Astrocyte (in vitro differentiated cells and primary cell): ENCODE measurements around the gene PRKCE. TPM values are rescaled to one million over a fixed set of nuclear protein-coding genes. Genes with fewer than 3 reads are reported as not detected.

Experiments
- DNase-seq: peaks from one replicate; pipeline ENCODE4 v3.0.0-alpha.2; 2010; ENCODE audit warnings: low read depth
- FAIRE-seq: peaks from 2 replicates; lab custom pipeline; 2011; peaks lifted over from hg19 to GRCh38; lab: Jason Lieb, UNC
- H2AFZ ChIP-seq: 2 replicates; pipeline ENCODE4 v1.6.0; 2012; ENCODE audit warnings: low read depth, low read length, inconsistent platforms
- H3K27ac ChIP-seq: 2 replicates; pipeline ENCODE4 v1.5.1; 2011; ENCODE audit warnings: low read depth, low read length, inconsistent platforms
- H3K27me3 ChIP-seq: 2 replicates; pipeline ENCODE4 v1.6.0; 2011; ENCODE audit warnings: low read length, inconsistent platforms; ENCODE audit not compliant: insufficient read depth
- H3K36me3 ChIP-seq: 2 replicates; pipeline ENCODE4 v1.5.1; 2011; ENCODE audit warnings: low read length, inconsistent platforms; ENCODE audit not compliant: insufficient read depth
- H3K4me1 ChIP-seq: 2 replicates; pipeline ENCODE4 v1.5.1; 2011; ENCODE audit warnings: low read length, inconsistent platforms; ENCODE audit not compliant: insufficient read depth
- H3K4me2 ChIP-seq: 2 replicates; pipeline ENCODE4 v1.6.0; 2012; ENCODE audit warnings: low read length, inconsistent platforms
- H3K4me3 ChIP-seq: 2 replicates; pipeline ENCODE4 v1.5.1; 2011; ENCODE audit warnings: low read depth, mild to moderate bottlenecking, low read length, inconsistent platforms; ENCODE audit not compliant: insufficient read depth
- H3K79me2 ChIP-seq: 2 replicates; pipeline ENCODE4 v1.6.0; 2012; ENCODE audit warnings: mild to moderate bottlenecking, low read length, inconsistent platforms; ENCODE audit not compliant: insufficient read depth
- H3K9ac ChIP-seq: 2 replicates; pipeline ENCODE4 v1.6.0; 2012; ENCODE audit warnings: mild to moderate bottlenecking, low read length, inconsistent platforms
- H3K9me3 ChIP-seq: 2 replicates; pipeline ENCODE4 v1.5.1; 2012; ENCODE audit warnings: low read depth, mild to moderate bottlenecking, low read length, inconsistent platforms; ENCODE audit not compliant: insufficient read depth
- H4K20me1 ChIP-seq: 2 replicates; pipeline ENCODE4 v1.6.0; 2012; ENCODE audit warnings: low read length, inconsistent platforms; ENCODE audit not compliant: insufficient read depth
- H3K27ac Mint-ChIP-seq: one replicate; pipeline ENCODE4 v1.8.0; 2021; ENCODE audit warnings: mild to moderate bottlenecking, mixed read lengths; ENCODE audit not compliant: unreplicated experiment
- H3K27me3 Mint-ChIP-seq: one replicate; pipeline ENCODE4 v1.8.0; 2021; ENCODE audit warnings: low read depth, mixed read lengths; ENCODE audit not compliant: unreplicated experiment
- H3K36me3 Mint-ChIP-seq: one replicate; pipeline ENCODE4 v1.8.0; 2021; ENCODE audit warnings: low read depth, mixed read lengths; ENCODE audit not compliant: unreplicated experiment
- H3K4me1 Mint-ChIP-seq: one replicate; pipeline ENCODE4 v1.8.0; 2021; ENCODE audit warnings: low read depth, mixed read lengths; ENCODE audit not compliant: unreplicated experiment
- H3K4me3 Mint-ChIP-seq: one replicate; pipeline ENCODE4 v1.8.0; 2021; ENCODE audit warnings: mild to moderate bottlenecking, moderate library complexity, mixed read lengths; ENCODE audit not compliant: unreplicated experiment
- H3K9me3 Mint-ChIP-seq: one replicate; pipeline ENCODE4 v1.8.0; 2021; ENCODE audit warnings: mild to moderate bottlenecking, mixed read lengths; ENCODE audit not compliant: unreplicated experiment
- EZH2 ChIP-seq: IDR thresholded peaks from 2 replicates; pipeline ENCODE4 v1.6.1; 2012; ENCODE audit warnings: mild to moderate bottlenecking, low read length, inconsistent platforms; ENCODE audit not compliant: insufficient read depth
- total RNA-seq: library from RNA; stranded (reverse); gene quantifications from 2 replicates; pipeline ENCODE4 v1.2.1, GENCODE V29; 2021
- TF ChIP-seq, protein P1 (sequence below): IDR thresholded peaks from 2 replicates; pipeline ENCODE4 v1.5.1; 2011; ENCODE audit warnings: low read depth, mild to moderate bottlenecking, inconsistent platforms, low read length, moderate library complexity; ENCODE audit not compliant: insufficient read depth

The PRKCE gene
- total RNA-seq, 1 donor from 2014 or later: 12.8 TPM

- Histone ChIP-seq H3K4me2 (no peak overlapping the region), H2AFZ (no peak overlapping the region), H3K79me2 (no peaks in the 10 kb centered on the region), H4K20me1 (peaks cover 13% of the 10 kb centered on the region), H3K36me3 (no peaks in the 10 kb centered on the region), H3K9ac (no peak overlapping the region), H3K9me3 (no peaks in the 10 kb centered on the region), H3K27me3 (no peaks in the 10 kb centered on the region), H3K27ac (no peak overlapping the region), H3K4me1 (peaks cover 15% of the 10 kb centered on the region), H3K4me3 (no peak overlapping the region)
- no peak overlapping the region for H3K27ac Mint-ChIP-seq
- TF ChIP-seq, protein P1, sequence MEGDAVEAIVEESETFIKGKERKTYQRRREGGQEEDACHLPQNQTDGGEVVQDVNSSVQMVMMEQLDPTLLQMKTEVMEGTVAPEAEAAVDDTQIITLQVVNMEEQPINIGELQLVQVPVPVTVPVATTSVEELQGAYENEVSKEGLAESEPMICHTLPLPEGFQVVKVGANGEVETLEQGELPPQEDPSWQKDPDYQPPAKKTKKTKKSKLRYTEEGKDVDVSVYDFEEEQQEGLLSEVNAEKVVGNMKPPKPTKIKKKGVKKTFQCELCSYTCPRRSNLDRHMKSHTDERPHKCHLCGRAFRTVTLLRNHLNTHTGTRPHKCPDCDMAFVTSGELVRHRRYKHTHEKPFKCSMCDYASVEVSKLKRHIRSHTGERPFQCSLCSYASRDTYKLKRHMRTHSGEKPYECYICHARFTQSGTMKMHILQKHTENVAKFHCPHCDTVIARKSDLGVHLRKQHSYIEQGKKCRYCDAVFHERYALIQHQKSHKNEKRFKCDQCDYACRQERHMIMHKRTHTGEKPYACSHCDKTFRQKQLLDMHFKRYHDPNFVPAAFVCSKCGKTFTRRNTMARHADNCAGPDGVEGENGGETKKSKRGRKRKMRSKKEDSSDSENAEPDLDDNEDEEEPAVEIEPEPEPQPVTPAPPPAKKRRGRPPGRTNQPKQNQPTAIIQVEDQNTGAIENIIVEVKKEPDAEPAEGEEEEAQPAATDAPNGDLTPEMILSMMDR: no peak
- TF ChIP-seq EZH2: no peak
- H3K4me3 Mint-ChIP-seq: no peak overlapping the region
- H3K9me3 Mint-ChIP-seq: no peaks in the 10 kb centered on the region
- no peaks in the 10 kb centered on the region for H3K36me3 Mint-ChIP-seq
- H3K27me3 Mint-ChIP-seq: peaks cover 1% of the 10 kb centered on the region
- FAIRE-seq (no peak), DNase-seq (no peak)
- peaks cover 15% of the 10 kb centered on the region for H3K4me1 Mint-ChIP-seq
These were observed 167.1 kb downstream of the PRKCE start for GRCh38 chr2:45818591-45818990.

GRCh38 chr2:45820048-45820447 lies 168.6 kb downstream of the PRKCE start:
- Histone ChIP-seq H3K27ac (no peak overlapping the region), H3K79me2 (no peaks in the 10 kb centered on the region), H4K20me1 (peaks cover 13% of the 10 kb centered on the region), H3K4me1 (peaks cover 15% of the 10 kb centered on the region), H3K4me2 (no peak overlapping the region), H3K9me3 (no peaks in the 10 kb centered on the region), H3K4me3 (no peak overlapping the region), H2AFZ (no peak overlapping the region), H3K36me3 (no peaks in the 10 kb centered on the region), H3K9ac (no peak overlapping the region), H3K27me3 (no peaks in the 10 kb centered on the region)
- peaks cover 15% of the 10 kb centered on the region for H3K4me1 Mint-ChIP-seq
- no peak overlapping the region for H3K27ac Mint-ChIP-seq
- no peaks in the 10 kb centered on the region for H3K36me3 Mint-ChIP-seq
- no peak for DNase-seq
- no peak overlapping the region for H3K4me3 Mint-ChIP-seq
- peaks cover 1% of the 10 kb centered on the region for H3K27me3 Mint-ChIP-seq
- TF ChIP-seq EZH2: no peak
- TF ChIP-seq, protein P1: no peak
- FAIRE-seq: no peak
- H3K9me3 Mint-ChIP-seq: no peaks in the 10 kb centered on the region

DNA sequence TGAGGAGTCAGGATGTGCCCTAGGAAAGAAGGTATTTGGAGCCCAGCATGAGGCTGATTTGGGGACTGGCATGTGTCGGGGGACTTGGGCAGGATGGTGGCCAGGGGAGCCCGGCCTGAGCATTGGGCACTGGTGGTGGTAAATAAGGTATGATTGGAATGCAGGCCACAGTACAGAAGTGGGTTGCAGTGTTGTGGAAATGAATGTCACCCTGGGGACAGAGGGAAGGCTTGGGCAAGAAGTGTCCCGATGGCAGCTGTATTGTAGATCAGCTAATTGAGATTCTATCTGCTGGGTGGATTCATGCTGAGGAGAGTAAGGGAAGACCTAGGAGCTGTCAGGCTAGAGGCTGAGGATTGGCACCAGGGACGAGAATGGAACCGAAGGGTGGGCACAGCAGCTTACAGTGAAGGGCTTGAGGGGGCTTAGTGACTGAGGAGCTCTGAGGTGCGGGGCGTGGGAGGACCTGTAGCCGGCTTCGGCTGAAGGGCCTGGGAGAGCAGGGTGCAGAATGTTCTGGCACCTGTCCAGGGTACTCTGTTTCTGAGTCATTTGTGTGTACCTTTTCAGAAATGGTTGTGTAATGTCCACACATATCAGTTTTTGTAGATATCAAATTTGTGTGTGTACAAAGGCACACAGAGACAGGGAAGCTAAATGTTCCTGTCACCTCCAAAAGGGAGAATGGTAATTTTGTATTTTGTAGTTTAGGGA lies 170.2 kb downstream of the PRKCE start:
- Histone ChIP-seq H3K4me1 (peaks cover 9% of the 10 kb centered on the region), H3K4me2 (peak overlapping the region; percentile 31), H3K9ac (no peak overlapping the region), H3K79me2 (no peaks in the 10 kb centered on the region), H3K36me3 (no peaks in the 10 kb centered on the region), H3K27ac (no peak overlapping the region), H3K4me3 (no peak overlapping the region), H3K9me3 (no peaks in the 10 kb centered on the region), H2AFZ (no peak overlapping the region), H4K20me1 (peaks cover 17% of the 10 kb centered on the region), H3K27me3 (no peaks in the 10 kb centered on the region)
- FAIRE-seq (no peak), DNase-seq (peak; percentile 69)
- no peak overlapping the region for H3K27ac Mint-ChIP-seq
- peaks cover 16% of the 10 kb centered on the region for H3K4me1 Mint-ChIP-seq
- H3K36me3 Mint-ChIP-seq: no peaks in the 10 kb centered on the region
- peaks cover 1% of the 10 kb centered on the region for H3K27me3 Mint-ChIP-seq
- no peak for TF ChIP-seq EZH2
- TF ChIP-seq, protein P1: no peak
- no peaks in the 10 kb centered on the region for H3K9me3 Mint-ChIP-seq
- H3K4me3 Mint-ChIP-seq: no peak overlapping the region
